GM18508 (cell line): Measurements from ENCODE around the gene PRKCE.

Source experiments
- ATAC-seq: cut with Tn5 transposase; IDR thresholded peaks from one replicate; pipeline ENCODE4 v1.9.1; 2021; ENCODE audit warnings: moderate number of reproducible peaks; ENCODE audit not compliant: insufficient read depth, unreplicated experiment

PRKCE gene

GRCh38 chr2:45772038-45772437 lies 120.6 kb downstream of the PRKCE start:
- ATAC-seq = no peak

DNA sequence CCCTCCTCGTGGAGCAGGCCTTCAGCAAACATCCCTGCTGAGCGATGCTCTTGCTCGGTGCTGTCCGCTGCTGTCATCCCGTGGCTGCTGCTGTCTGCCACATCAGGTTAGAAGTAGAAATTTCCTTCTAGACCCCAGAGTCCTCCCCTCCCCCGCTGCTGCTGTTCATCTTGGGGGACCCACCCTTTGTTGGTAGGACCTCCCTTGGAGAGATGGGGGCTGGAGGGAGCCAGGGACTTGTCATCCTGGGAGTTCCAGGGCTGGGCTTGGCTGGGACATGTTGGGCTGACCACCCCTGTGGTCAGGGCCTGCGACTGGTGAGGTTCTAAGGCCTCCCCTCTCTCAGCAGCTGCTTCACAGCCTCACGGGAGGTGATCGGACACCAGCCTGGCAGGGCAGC lies 122.4 kb downstream of the PRKCE start:
- no peak for ATAC-seq

DNA sequence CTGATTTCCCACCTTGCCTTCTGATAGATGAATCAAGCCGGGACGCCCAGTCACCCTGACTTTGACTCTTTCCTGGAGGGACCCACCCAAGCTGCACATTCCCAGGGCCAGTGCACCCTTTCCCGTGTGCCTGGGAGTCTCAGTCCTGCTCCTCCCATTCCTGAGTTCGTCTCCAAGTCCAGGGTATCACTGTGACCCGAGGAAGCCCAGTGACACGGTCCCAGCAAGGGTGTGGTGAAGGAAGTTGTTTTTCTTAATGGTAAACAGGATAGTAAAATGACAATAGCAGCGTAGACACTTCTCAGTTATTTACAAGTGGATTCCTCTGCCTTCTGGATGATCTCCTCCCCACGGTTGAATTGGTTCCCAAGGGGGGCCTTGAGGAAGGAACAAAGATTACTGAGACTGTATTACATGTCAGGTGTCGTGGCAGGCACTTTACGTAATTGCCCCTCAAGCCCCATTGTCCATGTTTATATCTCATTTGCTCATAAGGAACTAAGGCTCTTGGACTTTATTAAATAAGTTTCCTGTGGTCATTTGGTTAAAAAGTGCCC lies 123.3 kb downstream of the PRKCE start:
- ATAC-seq = no peak

DNA sequence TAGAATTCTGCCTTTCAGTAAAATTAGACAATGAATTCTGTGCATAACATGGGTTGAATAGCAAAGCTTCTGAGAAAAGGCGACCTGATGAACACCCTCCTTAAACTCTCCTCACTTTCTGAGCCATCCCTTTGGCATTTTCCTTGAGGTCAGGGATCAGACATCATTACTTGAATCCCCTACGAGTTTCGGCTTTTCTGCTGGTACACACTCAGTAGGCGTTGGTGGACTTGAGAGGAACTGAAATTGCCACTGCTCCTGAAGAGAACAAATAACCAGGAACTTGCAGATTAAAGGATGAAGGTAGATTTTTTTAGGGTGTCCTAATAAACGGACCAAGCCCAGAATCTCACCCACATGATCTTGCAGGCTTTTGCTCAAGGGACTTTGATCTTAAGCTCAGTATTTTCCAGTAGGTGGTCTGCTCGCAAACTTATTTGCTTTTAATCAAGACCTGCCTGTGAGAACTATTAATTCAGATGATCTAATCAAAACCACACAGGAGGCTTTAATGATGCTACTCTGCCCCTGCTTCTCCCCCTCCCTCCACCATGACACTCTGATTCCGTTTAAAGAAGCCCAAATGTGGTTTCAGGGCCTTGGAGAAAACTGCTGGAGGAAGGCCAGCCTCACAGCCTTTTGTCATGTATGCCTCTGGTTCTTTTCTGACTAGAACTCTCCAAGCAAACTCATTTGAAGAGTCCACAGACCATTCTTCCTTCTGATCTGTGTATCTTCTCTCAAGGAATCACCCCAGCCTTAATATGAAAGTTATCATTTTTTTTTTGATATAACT lies 124.9 kb downstream of the PRKCE start:
- no peak for ATAC-seq

- ATAC-seq = no peak
Measured at GRCh38 chr2:45777996-45778719, 126.7 kb downstream of the PRKCE start.

- ATAC-seq = no peak
Measured at GRCh38 chr2:45778720-45779171, 127.3 kb downstream of the PRKCE start.

DNA sequence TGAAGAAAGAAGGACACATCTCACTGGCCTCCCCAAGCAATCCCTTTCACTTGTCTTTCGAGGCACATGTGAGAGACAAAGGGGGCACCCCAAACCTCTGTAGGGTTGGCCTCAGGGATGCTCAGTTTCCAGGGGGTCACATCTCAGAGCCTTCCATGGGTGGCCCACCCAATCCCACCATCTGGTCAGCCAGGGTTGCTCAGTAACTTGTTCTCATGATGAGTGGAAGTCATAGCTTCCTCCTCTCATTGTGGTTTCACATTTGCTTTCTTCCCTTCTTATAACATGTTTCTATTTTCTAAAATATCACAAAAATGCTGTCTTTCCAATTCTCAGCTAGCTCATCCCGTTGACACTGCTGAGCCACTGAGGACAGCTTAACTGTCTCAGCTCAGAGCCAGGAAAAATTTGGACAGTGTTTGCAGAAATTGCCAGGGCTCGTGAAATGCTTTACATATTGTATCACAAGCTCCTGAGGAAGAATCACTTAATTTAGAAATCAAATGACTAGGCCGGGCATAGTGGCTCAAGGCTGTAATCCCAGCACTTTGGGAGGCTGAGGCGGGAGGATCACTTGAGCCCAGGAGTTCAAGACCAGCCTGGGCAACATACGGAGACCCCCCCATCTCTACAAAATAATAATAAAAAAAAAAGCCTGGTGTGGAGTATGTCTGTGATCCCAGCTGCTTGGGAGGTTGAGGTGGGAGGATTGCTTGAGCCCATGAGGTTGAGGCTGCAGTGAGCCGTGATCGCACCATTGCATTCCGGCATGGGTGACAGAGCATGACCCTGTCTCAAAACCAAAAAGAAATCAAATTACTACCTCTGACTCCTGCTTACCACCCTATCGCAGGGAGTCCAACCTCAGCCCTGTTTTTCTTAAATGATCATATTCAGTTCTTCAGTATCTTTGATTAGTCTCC lies 129.3 kb downstream of the PRKCE start:
- no peak for ATAC-seq

GRCh38 chr2:45781464-45781811 lies 130.0 kb downstream of the PRKCE start:
- no peak for ATAC-seq

DNA sequence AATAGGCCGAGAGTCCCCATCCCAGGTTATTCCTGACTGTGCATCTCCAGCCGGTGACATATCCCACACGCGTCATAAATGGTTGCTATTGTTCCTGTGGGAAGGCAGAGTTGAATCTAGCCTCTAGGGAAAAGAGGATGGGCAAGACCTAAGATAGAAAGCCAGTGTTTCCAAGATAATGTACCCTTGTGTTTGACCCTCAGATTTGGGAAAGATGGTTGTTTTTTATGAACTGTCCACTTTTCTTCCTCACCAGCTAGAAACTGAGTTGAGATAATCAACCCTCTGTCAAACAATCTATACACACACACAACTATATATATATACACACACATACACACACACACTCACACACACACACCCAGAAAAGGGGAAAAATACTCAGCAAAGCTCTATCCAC lies 131.0 kb downstream of the PRKCE start:
- ATAC-seq = no peak

DNA sequence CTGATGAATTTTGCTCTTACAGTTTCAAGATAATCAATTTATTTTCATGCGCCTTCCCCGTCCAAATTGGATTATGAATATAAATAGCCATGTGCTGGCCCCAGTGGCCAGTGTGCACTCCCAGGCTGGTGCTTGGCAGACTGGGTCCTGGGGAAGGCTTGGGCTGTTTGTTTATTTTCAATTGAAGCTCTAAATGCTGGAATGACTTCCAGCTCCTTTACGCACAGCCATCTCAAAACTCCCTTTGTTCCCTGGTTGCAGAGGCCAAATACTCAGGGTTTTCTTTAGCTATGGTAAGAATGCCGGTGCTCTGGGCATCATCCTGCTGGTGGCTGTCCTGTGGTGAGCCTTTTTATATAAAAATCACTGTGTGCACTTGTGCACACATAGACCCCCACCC lies 131.5 kb downstream of the PRKCE start:
- no peak for ATAC-seq

DNA sequence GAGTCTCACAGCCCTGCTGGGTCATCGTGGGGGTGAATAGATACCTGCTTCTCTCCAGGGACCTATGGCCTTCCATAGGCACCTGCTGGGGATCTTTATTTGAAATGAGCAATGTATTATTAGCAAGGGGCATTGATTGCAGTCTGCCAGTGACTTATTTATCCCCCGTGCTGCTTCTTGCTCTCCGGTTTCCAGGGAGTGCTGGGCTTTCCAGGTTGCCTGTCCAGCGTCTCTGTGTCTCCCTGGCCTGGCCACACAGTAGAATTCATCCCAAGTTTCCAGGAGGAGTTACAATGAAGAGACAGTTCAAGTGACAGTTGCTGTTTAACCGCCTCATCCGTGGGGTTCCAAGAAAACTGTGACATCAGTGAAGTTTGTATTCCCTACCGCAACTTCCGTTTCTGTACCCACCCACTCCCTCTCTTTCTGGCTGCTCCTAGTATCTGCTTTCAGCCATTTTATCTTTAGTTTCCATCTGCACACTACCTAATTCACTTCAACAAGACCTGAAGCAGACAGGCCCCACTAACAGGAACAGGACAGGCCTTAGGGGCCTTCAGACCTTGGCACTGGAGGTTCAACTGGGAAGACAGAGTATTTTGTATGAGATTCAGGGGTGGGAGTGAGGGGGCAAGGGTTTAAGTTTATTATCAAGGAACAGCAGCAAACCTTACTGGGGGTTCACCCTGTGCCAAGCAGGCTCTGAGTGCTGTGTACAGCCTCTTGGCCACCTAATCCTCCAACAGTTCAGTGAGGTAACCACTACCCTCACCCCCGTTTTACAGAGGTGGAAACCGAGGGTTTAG lies 134.8 kb downstream of the PRKCE start:
- no peak for ATAC-seq

DNA sequence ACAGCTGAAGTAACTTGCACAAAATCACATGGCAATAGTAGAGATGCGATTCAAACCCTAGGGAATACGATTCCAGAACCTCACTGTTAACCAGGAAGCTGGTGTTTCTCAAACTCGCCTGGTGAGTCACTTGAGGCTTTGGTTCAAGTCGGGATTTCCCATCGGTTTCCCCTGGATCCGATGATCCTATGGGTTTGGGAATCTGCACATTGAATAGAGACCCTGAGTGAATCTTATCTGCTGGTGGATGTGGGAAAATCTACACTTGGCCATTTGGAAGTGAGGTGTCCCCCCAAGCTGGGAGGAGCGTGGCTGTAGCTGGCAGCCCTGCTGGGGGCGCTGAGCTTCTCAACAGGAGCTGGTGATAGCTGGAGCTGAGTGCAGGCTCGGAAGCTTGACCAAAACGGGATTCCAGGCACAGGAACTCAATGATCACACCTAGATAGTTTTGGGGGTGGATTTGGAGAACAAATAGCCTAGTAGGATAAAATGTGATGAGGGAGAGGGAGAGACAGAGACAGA lies 135.4 kb downstream of the PRKCE start:
- ATAC-seq = no peak

DNA sequence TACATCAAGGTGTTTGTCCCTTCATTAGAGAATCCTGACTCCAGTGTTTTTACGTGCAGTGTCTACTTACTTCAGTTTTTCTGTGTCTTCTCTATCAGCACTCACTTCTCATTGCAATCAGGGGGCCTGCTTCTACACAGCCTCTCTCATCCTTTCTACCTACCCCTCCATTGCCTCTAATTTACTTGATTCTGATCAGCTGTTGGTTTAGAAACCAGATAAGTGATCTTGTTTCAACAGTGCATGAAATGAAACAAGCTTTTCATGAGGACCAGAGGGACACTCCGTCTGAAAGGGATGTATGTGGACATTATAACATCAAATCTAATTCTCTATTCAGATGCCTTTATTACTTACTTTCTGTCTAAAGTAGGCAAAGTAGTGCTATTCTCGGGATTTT lies 136.9 kb downstream of the PRKCE start:
- ATAC-seq = no peak

DNA sequence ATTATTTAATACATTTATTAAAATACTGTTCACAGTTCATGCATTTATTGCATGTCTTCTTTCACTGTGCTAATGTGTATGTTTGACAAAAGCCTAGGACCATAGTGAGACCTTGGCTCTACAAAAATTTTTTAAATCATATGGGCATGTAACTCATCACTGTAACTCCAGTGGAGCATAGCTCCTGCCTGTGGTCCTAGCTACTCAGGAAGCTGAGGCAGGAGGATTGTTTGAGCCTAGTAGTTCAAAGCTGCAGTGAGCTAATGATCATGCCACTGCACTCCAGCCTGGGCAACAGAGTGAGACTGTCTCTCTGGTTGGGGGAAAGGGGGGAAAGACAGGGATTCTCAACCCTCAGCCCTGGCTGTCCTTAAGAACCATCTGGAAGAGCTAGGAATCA lies 137.8 kb downstream of the PRKCE start:
- ATAC-seq = no peak

- no peak for ATAC-seq
Measured at GRCh38 chr2:45789961-45790723, 138.7 kb downstream of the PRKCE start.

- no peak for ATAC-seq
Measured at GRCh38 chr2:45793305-45793962, 142.0 kb downstream of the PRKCE start.

DNA sequence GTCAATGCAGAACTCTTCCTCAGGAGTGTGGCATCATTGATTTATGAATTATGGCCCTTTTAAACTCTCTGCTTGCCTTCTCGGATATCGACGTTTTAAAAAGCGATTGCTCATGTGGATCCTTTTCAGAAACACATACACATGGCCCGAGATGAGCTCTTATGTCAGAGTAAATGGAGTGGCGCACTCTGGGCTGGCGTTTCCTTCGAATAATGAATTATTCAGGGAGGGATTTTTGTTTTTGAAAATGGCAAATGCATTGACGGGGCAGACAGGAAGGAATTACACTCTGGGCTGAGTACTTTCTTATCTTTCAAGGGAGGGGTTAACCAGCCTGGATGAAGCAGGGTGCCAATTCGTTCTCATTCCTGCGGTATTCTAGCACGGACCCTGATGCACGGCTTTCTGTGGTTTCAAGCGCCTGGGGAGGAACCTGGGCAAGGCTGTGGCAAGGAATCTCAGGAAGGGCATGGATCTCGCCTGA lies 142.7 kb downstream of the PRKCE start:
- no peak for ATAC-seq

DNA sequence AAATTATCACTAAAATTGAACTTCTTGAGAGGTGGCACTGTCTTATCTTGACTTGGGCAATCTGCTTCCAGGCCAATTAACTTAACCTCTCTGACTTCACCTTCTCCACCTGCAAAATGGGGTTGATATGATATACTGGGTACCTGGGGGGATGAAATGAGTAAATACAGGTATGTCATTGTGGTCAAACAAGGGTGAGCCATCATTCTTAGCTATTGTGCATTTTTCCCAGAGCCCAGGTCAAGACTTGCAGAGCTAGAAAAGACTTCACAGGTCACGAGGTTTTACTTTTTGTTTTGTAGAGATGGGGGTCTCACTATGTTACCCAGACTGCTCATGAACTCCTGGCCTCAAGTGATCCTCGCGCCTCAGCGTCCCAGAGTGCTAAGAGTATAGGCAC lies 145.0 kb downstream of the PRKCE start:
- ATAC-seq = no peak
